GM10266 (cell line): Measurements from ENCODE around the gene SLC24A4.

ENCODE experiments used
- DNase-seq: peaks from one replicate; pipeline ENCODE4 v3.0.0; 2012; ENCODE audit errors: extremely low spot score
- CTCF ChIP-seq: IDR thresholded peaks from 2 replicates; pipeline ENCODE4 v1.5.1; 2012; ENCODE audit warnings: mild to moderate bottlenecking, low read depth; ENCODE audit not compliant: control insufficient read depth, insufficient read depth; ENCODE audit errors: missing control alignments

The SLC24A4 gene

GRCh38 chr14:92475037-92475436 lies 152.1 kb downstream of the SLC24A4 start:
- DNase-seq = no peak
- no peak for TF ChIP-seq CTCF

GRCh38 chr14:92475451-92476187 lies 152.7 kb downstream of the SLC24A4 start:
- DNase-seq = no peak
- no peak for TF ChIP-seq CTCF

- no peak for TF ChIP-seq CTCF
- DNase-seq = no peak
These were observed 157.9 kb downstream of the SLC24A4 start for GRCh38 chr14:92480856-92481255.

GRCh38 chr14:92481386-92481785 lies 158.4 kb downstream of the SLC24A4 start:
- no peak for DNase-seq
- no peak for TF ChIP-seq CTCF

GRCh38 chr14:92481811-92482555 lies 159.0 kb downstream of the SLC24A4 start:
- TF ChIP-seq CTCF = no peak
- DNase-seq = no peak

- TF ChIP-seq CTCF = no peak
- DNase-seq = no peak
These were observed 159.8 kb downstream of the SLC24A4 start for GRCh38 chr14:92482621-92483319.
